GM12878 (cell line): ENCODE measurements around the gene CRYGA. TPM values are rescaled to one million over a fixed set of nuclear protein-coding genes. Genes with fewer than 3 reads are reported as not detected.

Source experiments
- ATAC-seq: fragments of 200-7000 bp; cut with Tn5 transposase; 3 replicates; pipeline ENCODE4 v1.9.1; 2020; ENCODE audit warnings: mild to moderate bottlenecking, moderate library complexity
- BruUV-seq: library from RNA; stranded (reverse); fragments of 400-500 nt; replicated peaks from 2 replicates; lab custom pipeline; 2021; lab: Mats Ljungman, UMichigan
- CTCF ChIA-PET: fragments of 300-600 bp; sonication (Branson Sonifier 250); formaldehyde crosslinking; extraction: SDS; loops from one replicate; lab custom pipeline; 2021; ENCODE audit warnings: inconsistent platforms; lab: Yijun Ruan, JAX
- POLR2A ChIA-PET: fragments of 350-600 bp; formaldehyde crosslinking; extraction: SDS; loops from one replicate; lab custom pipeline; 2021; ENCODE audit warnings: inconsistent platforms; lab: Charles Lee
- RAD21 ChIA-PET: fragments of 300-600 bp; sonication (Branson Sonifier 250); formaldehyde crosslinking; loops from one replicate; lab custom pipeline; 2023; ENCODE audit warnings: antibody characterized with exemption; ENCODE audit not compliant: unreplicated experiment; lab: Charles Lee
- SMC1A ChIA-PET: fragments of 300-600 bp; sonication (Branson Sonifier 250); formaldehyde crosslinking; loops from one replicate; lab custom pipeline; 2023; ENCODE audit not compliant: unreplicated experiment, uncharacterized antibody; lab: Charles Lee
- DNase-seq: peaks from one replicate; pipeline ENCODE4 v3.0.0-alpha.2; 2011; ENCODE audit warnings: low read depth, low spot score
- FAIRE-seq: peaks from 3 replicates; lab custom pipeline; 2011; peaks lifted over from hg19 to GRCh38; lab: Jason Lieb, UNC
- H2AFZ ChIP-seq: 2 replicates; pipeline ENCODE4 v1.6.0; 2011; ENCODE audit warnings: low read depth, low read length, control low read depth; ENCODE audit not compliant: control insufficient read depth
- H3K27ac ChIP-seq: 2 replicates; pipeline ENCODE4 v1.5.1; 2011; ENCODE audit warnings: control low read depth; ENCODE audit not compliant: control insufficient read depth, insufficient read depth
- H3K27me3 ChIP-seq, 2 experiments: replicated peaks in 1 of 2; 2 replicates each; pipeline versions ENCODE4 v1.6.0 to v1.6.1; 2011; ENCODE audit warnings: low read length in 1 of 2; ENCODE audit not compliant: control insufficient read depth in 2 of 2, insufficient read depth in 2 of 2
- H3K36me3 ChIP-seq, 2 experiments: 2 replicates each; pipeline ENCODE4 v1.5.1; 2011; ENCODE audit warnings: low read length in 1 of 2; ENCODE audit not compliant: control insufficient read depth in 2 of 2, insufficient read depth in 2 of 2
- H3K4me1 ChIP-seq: 2 replicates; pipeline ENCODE4 v1.6.1; 2011; ENCODE audit warnings: mild to moderate bottlenecking, low read length, moderate library complexity, mixed read lengths; ENCODE audit not compliant: control insufficient read depth, insufficient read depth
- H3K4me2 ChIP-seq: 2 replicates; pipeline ENCODE4 v1.6.0; 2011; ENCODE audit warnings: control low read depth; ENCODE audit not compliant: control insufficient read depth, insufficient read depth
- H3K4me3 ChIP-seq: fragments of 200-600 bp; sonication (generic); 2 replicates; pipeline ENCODE4 v1.5.1; 2016
- H3K79me2 ChIP-seq: 2 replicates; pipeline ENCODE4 v1.6.0; 2011; ENCODE audit warnings: low read length; ENCODE audit not compliant: control insufficient read depth, insufficient read depth
- H3K9ac ChIP-seq: 2 replicates; pipeline ENCODE4 v1.8.0; 2011; ENCODE audit warnings: low read length, control low read depth, mixed read lengths; ENCODE audit not compliant: control insufficient read depth, insufficient read depth
- H3K9me3 ChIP-seq: replicated peaks from 3 replicates; pipeline ENCODE4 v1.5.1; 2011; ENCODE audit warnings: mild to moderate bottlenecking, low read length; ENCODE audit not compliant: control insufficient read depth, insufficient read depth
- H4K20me1 ChIP-seq: 2 replicates; pipeline ENCODE4 v1.6.0; 2011; ENCODE audit not compliant: control insufficient read depth, insufficient read depth
- BHLHE40 ChIP-seq, 2 experiments: fragments of 450-650 bp in 1 of 2; IDR thresholded peaks; 2 replicates each; pipeline ENCODE4 v1.6.1; 2011 to 2017; ENCODE audit warnings: low read depth in 2 of 2, borderline replicate concordance in 1 of 2, improper control_type of control experiment in 1 of 2, low read length in 1 of 2, mild to moderate bottlenecking in 1 of 2
- CHD2 ChIP-seq: IDR thresholded peaks from 2 replicates; pipeline ENCODE4 v1.6.1; 2011; ENCODE audit warnings: low read depth, low read length, improper control_type of control experiment, borderline replicate concordance
- FOS ChIP-seq: IDR thresholded peaks from 3 replicates; pipeline ENCODE4 v1.6.1; 2011; ENCODE audit warnings: borderline replicate concordance; ENCODE audit not compliant: insufficient read length; ENCODE audit errors: extremely low read depth
- HDGF ChIP-seq: fragments of 450-650 bp; IDR thresholded peaks from 2 replicates; pipeline ENCODE4 v1.6.1; 2016; ENCODE audit warnings: antibody characterized with exemption
- MTA3 ChIP-seq: IDR thresholded peaks from 2 replicates; pipeline ENCODE4 v1.6.1; 2012; ENCODE audit warnings: low read length, inconsistent platforms, borderline replicate concordance
- PML ChIP-seq: IDR thresholded peaks from 2 replicates; pipeline ENCODE4 v1.6.1; 2012; ENCODE audit warnings: low read length, inconsistent platforms
- POLR2AphosphoS2 ChIP-seq: IDR thresholded peaks from 2 replicates; pipeline ENCODE4 v1.6.1; 2011; ENCODE audit warnings: low read depth, mild to moderate bottlenecking, low read length, improper control_type of control experiment, moderate library complexity
- RAD51 ChIP-seq: fragments of 450-650 bp; IDR thresholded peaks from 2 replicates; pipeline ENCODE4 v1.6.1; 2016; ENCODE audit warnings: moderate library complexity, mild to moderate bottlenecking, inconsistent platforms
- RFX5 ChIP-seq: IDR thresholded peaks from 2 replicates; pipeline ENCODE4 v1.6.1; 2011; ENCODE audit warnings: low read depth, low read length, improper control_type of control experiment
- STAT1 ChIP-seq: fragments of 450-650 bp; conservative IDR thresholded peaks from 2 replicates; pipeline ENCODE4 v1.6.1; 2014; ENCODE audit warnings: antibody characterized with exemption, mild to moderate bottlenecking
- ZNF24 ChIP-seq: fragments of 450-650 bp; IDR thresholded peaks from 2 replicates; pipeline ENCODE4 v1.6.1; 2017; ENCODE audit warnings: antibody characterized with exemption, mild to moderate bottlenecking
- ZNF384 ChIP-seq: IDR thresholded peaks from 2 replicates; pipeline ENCODE4 v1.6.1; 2012; ENCODE audit warnings: low read depth, mild to moderate bottlenecking, low read length, improper control_type of control experiment, borderline replicate concordance
- WGBS: methylation state at CpG from one replicate; pipeline ENCODE4 v1.1.6; 2016; ENCODE audit warnings: low lambda C conversion rate; ENCODE audit not compliant: insufficient replicate concordance, insufficient coverage; ENCODE audit errors: missing lambda C conversion rate; 5-methylcytosine and 5-hydroxymethylcytosine counted together
- in situ Hi-C: fragments of 300-500 bp; cut with MboI; formaldehyde crosslinking; loops from 9 replicates; pipeline ENCODE4 v1.14.3; 2018; ENCODE audit warnings: mixed read lengths
- intact Hi-C: fragments of 100-400 bp; cut with micrococcal nuclease; formaldehyde crosslinking; loops from one replicate; pipeline ENCODE4 v1.14.2; 2022; ENCODE audit not compliant: unreplicated experiment
- polyA plus RNA-seq, 11 experiments: library from polyadenylated mRNA; depleted of rRNA in 4 of 11; unstranded in 6 of 11; stranded (reverse) in 5 of 11; fragments of >200 nt; fragmentation: Nextera tagmentation in 4 of 11; fragmentation: Illumina TruSeq in 1 of 11; extraction: Ambion mirVana in 4 of 11; extraction: Trizol in 1 of 11; gene quantifications; 1 replicate in 1 of 11; 2 replicates in 10 of 11; pipeline versions ENCODE4 v1.2.1 to v1.2.3, GENCODE V29; 2011 to 2016; ENCODE audit warnings: inconsistent platforms in 2 of 11, missing spikeins in 2 of 11, low read depth in 1 of 11
- total RNA-seq, 4 experiments: library from RNA; depleted of rRNA in 3 of 4; stranded (reverse); fragments of >200 nt in 3 of 4; fragmentation: Illumina TruSeq in 1 of 4; extraction: Trizol in 1 of 4; gene quantifications; 2 replicates each; pipeline versions ENCODE4 v1.2.1 to v1.2.3, GENCODE V29; 2013 to 2021
- TF ChIP-seq, protein P1 (sequence below): IDR thresholded peaks from 2 replicates; pipeline ENCODE4 v1.6.1; 2012; ENCODE audit warnings: low read depth, low read length, improper control_type of control experiment
- TF ChIP-seq, protein P2 (sequence below): IDR thresholded peaks from 2 replicates; pipeline ENCODE4 v1.6.1; 2011; ENCODE audit warnings: borderline replicate concordance, low read depth, mild to moderate bottlenecking, moderate library complexity, mixed read lengths, low read length; ENCODE audit not compliant: insufficient read depth; ENCODE audit errors: extremely low read length

Gene CRYGA
- total and polyA plus RNA-seq, 10 of the 15 experiments (the other 5 are each of a cell fraction or from before 2014, with no cell fraction given) = not detected

DNA sequence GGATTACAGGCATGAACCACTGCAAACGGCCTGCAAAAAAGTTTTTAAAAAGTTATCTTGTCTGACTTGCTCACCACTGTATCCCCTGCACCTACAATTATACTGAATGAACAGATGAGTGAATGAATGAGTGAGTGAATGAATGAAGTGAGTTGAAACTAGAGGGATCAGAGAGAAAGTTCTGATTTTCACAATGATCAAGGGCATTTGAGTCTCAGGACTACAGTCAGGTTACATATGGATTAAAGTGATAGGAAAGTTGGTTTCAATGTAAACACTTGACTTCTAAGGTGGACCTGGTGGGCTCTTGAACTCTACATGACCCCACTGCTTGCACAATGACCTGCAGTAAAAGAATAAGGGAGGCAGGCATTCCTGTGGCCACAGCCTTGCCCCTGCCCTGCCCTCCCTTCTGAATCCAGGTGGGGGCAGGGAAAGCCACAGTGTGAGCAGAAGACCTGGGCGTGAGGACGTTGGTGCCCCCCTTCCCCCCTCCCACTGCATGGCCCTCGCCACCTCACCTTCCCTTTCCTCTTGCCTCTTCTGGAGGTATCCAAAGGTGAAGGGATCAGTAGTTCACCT lies 15.7 kb upstream of the CRYGA start:
- RAD21 ChIA-PET = no interaction called here
- in situ Hi-C loops = loop anchor here (25.0 kb wide), 1 partner anchor 1033 kb away; no protein-coding TSS in a partner anchor
- H3K4me2 ChIP-seq = no peak overlapping the region

DNA sequence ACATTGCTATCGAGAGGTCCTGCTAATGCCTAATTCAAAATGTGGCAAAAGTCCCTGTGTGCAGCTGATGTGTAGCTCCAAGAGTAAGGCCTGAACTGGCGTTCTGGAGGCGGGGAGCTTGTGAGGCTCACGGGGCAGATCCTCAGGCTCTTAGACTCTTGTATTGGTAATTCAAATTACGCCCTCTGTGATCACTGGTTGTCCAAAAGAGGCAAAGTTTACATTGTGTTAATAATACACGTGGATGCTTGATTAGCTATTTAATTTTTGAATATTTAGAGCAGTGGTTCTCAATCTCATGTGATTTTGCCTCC lies 12.4 kb upstream of the CRYGA start:
- RAD21 ChIA-PET = interaction anchor here (1.0 to 2.9 kb wide), 7 partner anchors 10 to 140 kb away, joined by 4 to 25 read pairs (median 5); partner anchors contain the start of genes C2orf80, IDH1 and PIKFYVE
- no peak overlapping the region for H2AFZ ChIP-seq
- SMC1A ChIA-PET = interaction anchor here (0.9 to 2.6 kb wide), 12 partner anchors 9 to 1155 kb away, joined by 3 to 32 read pairs (median 3); partner anchors contain the start of gene IDH1
- FAIRE-seq = no peak
- in situ Hi-C loops (loop anchor here (25.0 kb wide), 1 partner anchor 1037 kb away; no protein-coding TSS in a partner anchor), intact Hi-C loops (loop anchor here (1.0 to 10.0 kb wide), 3 partner anchors 79 to 1033 kb away; no protein-coding TSS in a partner anchor)
- no peak overlapping the region for H3K9ac ChIP-seq
- H3K4me2 ChIP-seq = no peak overlapping the region
- CTCF ChIA-PET = interaction anchor here (0.6 to 2.9 kb wide), 35 partner anchors 8 to 1156 kb away, joined by 3 to 51 read pairs (median 4); partner anchors contain the start of genes C2orf80 and IDH1
- no peaks in the 10 kb centered on the region for H4K20me1 ChIP-seq
- H3K36me3 ChIP-seq = no peaks in the 10 kb centered on the region
- DNase-seq = no peak
- H3K4me1 ChIP-seq = no peaks in the 10 kb centered on the region
- POLR2A ChIA-PET = no interaction called here
- H3K27ac ChIP-seq = no peak overlapping the region
- H3K9me3 ChIP-seq = no peaks in the 10 kb centered on the region
- no peaks in the 10 kb centered on the region for H3K79me2 ChIP-seq
- peaks cover 0 to 5% of the 10 kb centered on the region in 2 experiments; a peak in 1 of 4 replicates for H3K27me3 ChIP-seq
- H3K4me3 ChIP-seq = no peak overlapping the region
- BruUV-seq = no TSS peak
- 50% methylated on average over 6 of the region's 6 CpGs for WGBS
- no peak for ATAC-seq
- TF ChIP-seq HDGF = no peak
- TF ChIP-seq POLR2AphosphoS2 = no peak
- no peak for TF ChIP-seq ZNF384
- no peak for TF ChIP-seq BHLHE40 (IDR thresholded peaks at IDR 0.05; ENCODE audit: borderline replicate concordance in 1 of 2, low read depth in 2 of 2, low read length in 1 of 2)
- no peak for TF ChIP-seq FOS
- TF ChIP-seq, protein P1, sequence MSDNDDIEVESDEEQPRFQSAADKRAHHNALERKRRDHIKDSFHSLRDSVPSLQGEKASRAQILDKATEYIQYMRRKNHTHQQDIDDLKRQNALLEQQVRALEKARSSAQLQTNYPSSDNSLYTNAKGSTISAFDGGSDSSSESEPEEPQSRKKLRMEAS = no peak
- no peak for TF ChIP-seq STAT1
- TF ChIP-seq PML = no peak
- TF ChIP-seq RAD51 = no peak
- TF ChIP-seq, protein P2, sequence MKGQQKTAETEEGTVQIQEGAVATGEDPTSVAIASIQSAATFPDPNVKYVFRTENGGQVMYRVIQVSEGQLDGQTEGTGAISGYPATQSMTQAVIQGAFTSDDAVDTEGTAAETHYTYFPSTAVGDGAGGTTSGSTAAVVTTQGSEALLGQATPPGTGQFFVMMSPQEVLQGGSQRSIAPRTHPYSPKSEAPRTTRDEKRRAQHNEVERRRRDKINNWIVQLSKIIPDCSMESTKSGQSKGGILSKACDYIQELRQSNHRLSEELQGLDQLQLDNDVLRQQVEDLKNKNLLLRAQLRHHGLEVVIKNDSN = no peak
- TF ChIP-seq CHD2 = no peak
- no peak for TF ChIP-seq RFX5

More for the DNA sequence above, 15.7 kb upstream of the CRYGA start:
- H3K27me3 ChIP-seq = peaks cover 0 to 3% of the 10 kb centered on the region in 2 experiments; a peak in 2 of 4 replicates
- H3K36me3 ChIP-seq = no peaks in the 10 kb centered on the region
- no peaks in the 10 kb centered on the region for H4K20me1 ChIP-seq
- TF ChIP-seq MTA3 = no peak
- 0 out of 2 replicates have a peak, but pooled peaks have one; percentile 49 for TF ChIP-seq ZNF24
- 2% methylated on average over 4 of the region's 4 CpGs for WGBS
- no peak for FAIRE-seq
- H3K79me2 ChIP-seq = no peaks in the 10 kb centered on the region
- no peak overlapping the region for H3K27ac ChIP-seq
- H3K9ac ChIP-seq = no peak overlapping the region
- H2AFZ ChIP-seq = no peak overlapping the region
- no peaks in the 10 kb centered on the region for H3K4me1 ChIP-seq
- ChIA-PET SMC1A (no interaction called here), CTCF (no interaction called here), POLR2A (no interaction called here)
- intact Hi-C loops = loop anchor here (10.0 kb wide), 1 partner anchor 166 kb away; no protein-coding TSS in a partner anchor
- H3K9me3 ChIP-seq = no peaks in the 10 kb centered on the region
- DNase-seq = no peak
- ATAC-seq = no peak
- no peak overlapping the region for H3K4me3 ChIP-seq
- no TSS peak for BruUV-seq
